DMS 273 (cell line): Measurements from ENCODE around the gene TELO2.
A peak's percentile ranks its signal among the peaks of the same experiment; 100 is the strongest.
"Not testable (repeated sequence)": the region's sequence is repeated elsewhere in the genome, so short reads cannot be mapped to it uniquely, and the experiment has no call there.

ENCODE experiments used
- DNase-seq: peaks from one replicate; lab custom pipeline; 2025; ENCODE audit not compliant: unreplicated experiment; lab: John Stamatoyannopoulos, UW

TELO2 gene

GRCh38 chr16:1475552-1476114 lies 17.5 kb upstream of the TELO2 start:
- no peak for DNase-seq

DNA sequence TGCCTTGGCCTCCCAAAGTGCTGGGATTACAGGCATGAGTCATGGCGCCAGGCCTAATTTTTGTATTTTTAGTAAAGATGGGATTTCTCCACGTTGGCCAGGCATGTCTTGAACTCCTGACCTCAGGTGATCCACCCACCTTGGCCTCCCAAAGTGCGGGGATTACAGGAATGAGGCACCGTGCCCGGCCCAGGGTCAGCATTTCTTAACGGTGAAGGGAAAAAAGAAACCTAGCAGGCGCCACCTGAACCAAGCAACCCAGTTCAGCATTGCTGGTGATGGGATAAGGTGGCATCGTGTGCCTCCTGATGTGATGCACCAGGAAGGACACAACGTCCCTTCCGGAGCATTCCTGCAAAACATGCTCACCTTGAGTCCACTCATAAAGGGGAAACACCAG lies 16.1 kb upstream of the TELO2 start:
- no peak for DNase-seq

GRCh38 chr16:1478937-1479336 lies 14.2 kb upstream of the TELO2 start:
- DNase-seq, result not testable (repeated sequence)

- no peak for DNase-seq
Observed at GRCh38 chr16:1481906-1482835, 11.0 kb upstream of the TELO2 start.

DNA sequence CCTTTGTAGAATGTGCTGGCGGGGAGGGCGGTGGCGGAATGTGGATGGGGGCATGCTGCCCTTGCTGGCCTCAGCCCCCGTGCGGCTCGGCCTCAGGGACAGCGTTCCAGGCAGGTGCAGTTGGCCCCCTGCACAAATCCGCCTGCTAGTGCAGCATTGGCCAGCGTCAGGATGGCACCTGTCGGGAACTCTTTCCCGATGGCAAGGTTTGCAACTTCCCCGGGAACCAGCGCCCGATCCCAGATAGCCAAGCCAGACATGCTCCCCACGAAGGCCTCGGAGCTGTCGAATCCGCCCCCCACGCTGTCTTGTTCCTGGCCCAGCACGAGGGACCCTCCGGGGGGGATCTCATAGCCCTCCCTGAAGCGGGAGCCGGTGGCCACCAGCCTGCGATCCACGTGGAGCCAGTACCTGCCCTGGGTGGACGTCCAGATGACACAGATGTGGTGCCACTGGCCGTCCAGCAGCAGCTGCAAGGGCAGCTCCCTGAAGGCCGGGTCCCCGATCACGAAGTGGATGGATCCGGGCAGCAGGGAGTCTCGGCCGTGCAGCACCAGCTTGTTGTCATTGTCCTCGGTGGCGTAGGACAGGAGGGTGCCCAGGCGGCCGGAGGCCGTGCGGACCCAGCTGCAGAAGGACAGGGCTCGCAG lies 7.2 kb upstream of the TELO2 start:
- DNase-seq, result no peak

GRCh38 chr16:1486551-1487390 lies 6.4 kb upstream of the TELO2 start:
- DNase-seq, result no peak

- DNase-seq, result no peak
Observed at GRCh38 chr16:1487395-1488053, 5.6 kb upstream of the TELO2 start.

GRCh38 chr16:1488054-1488601 lies 5.0 kb upstream of the TELO2 start:
- DNase-seq, result no peak

GRCh38 chr16:1488619-1489018 lies 4.5 kb upstream of the TELO2 start, which contains the start of gene PTX4:
TSS of gene PTX4 (minus strand) at chr16:1488944. CDS start at chr16:1488909, 35 bp downstream.
- DNase-seq, result no peak

DNA sequence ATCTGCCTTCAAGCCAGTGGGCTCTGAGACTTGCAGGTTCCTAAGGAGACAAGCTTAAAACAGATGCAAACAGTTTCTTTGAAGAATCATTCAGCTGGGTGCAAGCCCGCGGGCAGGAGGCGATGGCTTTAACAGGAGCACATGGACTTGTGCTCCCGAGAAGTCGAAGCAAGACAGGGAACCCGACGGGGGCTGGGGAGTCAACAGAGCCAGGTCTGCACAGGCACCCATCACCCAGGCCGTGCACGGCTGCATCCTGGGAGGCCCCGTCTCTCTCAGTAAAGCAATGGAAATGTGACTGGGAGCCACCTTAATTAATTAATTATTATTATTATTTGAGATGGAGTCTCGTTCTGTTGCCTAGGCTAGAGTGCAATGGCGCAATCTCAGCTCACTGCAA lies 4.1 kb upstream of the TELO2 start:
- DNase-seq, result no peak

- DNase-seq, result no peak
Observed at GRCh38 chr16:1491327-1491726, 1.8 kb upstream of the TELO2 start.

GRCh38 chr16:1492082-1492922 lies 858 bp upstream of the TELO2 start:
- DNase-seq, result peak; percentile 41

- DNase-seq, result peak; percentile 60
Observed at GRCh38 chr16:1493746-1494094, 560 bp downstream of the TELO2 start.

DNA sequence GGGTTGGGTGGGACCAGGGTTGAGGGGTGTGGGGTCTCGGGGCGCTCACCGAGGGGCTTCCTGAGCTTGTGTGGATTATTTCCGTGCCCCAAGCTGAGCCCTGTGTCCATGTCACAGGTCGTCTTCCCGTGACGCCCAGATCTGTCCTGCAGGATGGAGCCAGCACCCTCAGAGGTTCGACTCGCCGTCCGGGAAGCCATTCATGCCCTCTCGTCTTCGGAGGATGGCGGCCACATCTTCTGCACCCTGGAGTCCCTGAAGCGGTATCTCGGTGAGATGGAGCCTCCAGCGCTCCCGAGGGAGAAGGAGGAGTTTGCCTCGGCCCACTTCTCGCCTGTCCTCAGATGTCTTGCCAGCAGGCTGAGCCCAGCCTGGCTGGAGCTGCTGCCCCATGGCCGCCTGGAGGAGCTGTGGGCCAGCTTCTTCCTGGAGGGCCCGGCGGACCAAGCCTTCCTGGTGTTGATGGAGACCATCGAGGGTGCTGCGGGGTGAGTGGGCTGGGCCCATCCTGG lies 1.0 kb downstream of the TELO2 start:
- peak; percentile 73 for DNase-seq

DNA sequence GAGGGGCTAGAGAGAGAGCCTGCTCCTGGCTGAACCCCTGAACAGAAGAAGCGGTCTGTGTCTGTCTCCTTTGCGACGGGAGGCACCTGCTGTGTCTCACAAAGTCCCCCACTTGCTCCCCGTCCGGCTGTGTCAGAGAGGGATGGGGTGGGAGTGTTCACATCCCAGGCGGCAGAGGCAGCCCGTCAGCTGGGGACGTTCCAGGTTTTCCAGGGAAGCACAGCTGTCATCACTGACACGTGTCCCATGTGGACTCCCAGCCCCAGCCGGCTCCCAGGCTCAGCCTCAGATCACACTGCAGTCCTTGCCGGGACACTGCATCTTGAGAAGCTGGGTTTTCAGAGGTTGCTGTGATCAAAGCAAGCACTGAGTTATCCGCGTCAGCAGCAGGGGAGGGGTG lies 1.6 kb downstream of the TELO2 start:
- DNase-seq, result peak; percentile 85

GRCh38 chr16:1495211-1495888 lies 2.2 kb downstream of the TELO2 start:
- no peak for DNase-seq

DNA sequence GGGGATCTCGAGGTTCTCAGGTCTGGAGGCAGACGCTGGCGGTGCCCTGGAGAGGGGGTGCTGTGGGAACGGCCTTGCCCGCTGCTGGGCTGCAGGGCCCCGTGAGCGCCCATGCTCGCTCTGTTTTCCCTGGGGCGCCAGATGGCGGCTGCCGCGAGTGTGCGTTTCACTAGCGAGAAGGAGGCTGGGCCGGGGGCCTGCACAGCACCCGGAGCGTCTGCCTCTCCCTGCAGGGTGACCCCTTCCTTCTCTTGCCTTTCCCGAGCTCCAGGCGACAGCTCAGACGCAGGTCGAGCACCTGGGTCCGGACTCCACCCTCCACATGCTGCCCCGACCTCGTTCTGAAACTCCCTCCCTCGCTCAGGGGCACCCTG lies 2.7 kb downstream of the TELO2 start:
- DNase-seq, result no peak

GRCh38 chr16:1496464-1496863 lies 3.3 kb downstream of the TELO2 start:
- no peak for DNase-seq
